ENCODE results near the gene ADGRV1.

DNA sequence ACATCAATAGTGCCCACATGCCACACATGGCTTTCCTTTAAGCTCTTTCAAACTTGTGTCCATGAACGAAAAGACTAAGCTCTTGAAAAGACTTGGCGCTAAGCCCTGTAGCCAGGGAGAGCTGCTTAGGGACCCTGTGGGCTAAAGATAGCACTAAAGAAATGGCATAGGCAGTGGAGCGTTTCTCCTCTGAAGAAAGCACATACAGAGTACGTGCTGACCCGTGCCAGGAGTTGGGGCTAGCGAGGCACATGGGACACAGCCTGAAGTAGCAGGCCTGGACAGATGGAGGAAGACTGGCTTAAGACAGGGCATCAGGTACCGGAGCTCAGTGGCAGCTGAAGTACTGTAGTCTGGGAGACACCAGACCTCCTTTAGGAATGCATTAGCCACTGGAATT lies 39.7 kb downstream of the ADGRV1 start:
- TF ChIP-seq CTCF (conservative IDR thresholded peaks at IDR 0.05; ENCODE audit: low read depth, low read length) (no peak), EZH2 (IDR thresholded peaks at IDR 0.05; ENCODE audit: borderline replicate concordance, low read depth, low read length, poor library complexity, severe bottlenecking) (no peak)

Data from A673 (cell line).